ENCODE measurements around the gene FAM83F. TPM values are rescaled to one million over a fixed set of nuclear protein-coding genes. Genes with fewer than 3 reads are reported as not detected.

FAM83F gene
- total and polyA plus RNA-seq, 2 donors (not counting 1 experiment from before 2014, with no cell fraction given): 0.10 TPM; not detected in 1

DNA sequence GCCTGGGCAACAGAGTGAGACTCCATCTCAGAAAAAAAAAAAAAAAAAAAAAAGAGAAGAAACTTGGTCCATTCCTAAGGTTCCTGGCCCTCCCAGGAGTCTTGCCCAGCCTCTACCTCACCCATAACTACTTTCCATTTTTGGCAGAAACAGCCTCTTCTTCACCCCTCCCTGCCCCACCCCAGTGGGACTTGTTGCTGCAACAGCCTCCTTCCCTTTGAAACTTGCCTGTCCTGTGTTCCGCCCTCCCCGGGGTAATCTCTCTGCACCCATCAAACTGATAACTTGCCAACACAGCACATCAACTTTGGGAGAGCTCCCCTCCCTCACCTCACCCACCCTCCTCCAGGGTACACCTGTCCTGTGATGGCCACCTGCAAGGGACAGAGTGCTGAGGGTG is 10.0 kb upstream of the FAM83F start:
- H3K27ac ChIP-seq (ENCODE audit: low read length in 2 of 2): no peak overlapping the region
- no peak for TF ChIP-seq EZH2 (IDR thresholded peaks at IDR 0.05; ENCODE audit: borderline replicate concordance, insufficient read depth, low read depth, low read length, poor library complexity, severe bottlenecking)
- TF ChIP-seq, protein P1, sequence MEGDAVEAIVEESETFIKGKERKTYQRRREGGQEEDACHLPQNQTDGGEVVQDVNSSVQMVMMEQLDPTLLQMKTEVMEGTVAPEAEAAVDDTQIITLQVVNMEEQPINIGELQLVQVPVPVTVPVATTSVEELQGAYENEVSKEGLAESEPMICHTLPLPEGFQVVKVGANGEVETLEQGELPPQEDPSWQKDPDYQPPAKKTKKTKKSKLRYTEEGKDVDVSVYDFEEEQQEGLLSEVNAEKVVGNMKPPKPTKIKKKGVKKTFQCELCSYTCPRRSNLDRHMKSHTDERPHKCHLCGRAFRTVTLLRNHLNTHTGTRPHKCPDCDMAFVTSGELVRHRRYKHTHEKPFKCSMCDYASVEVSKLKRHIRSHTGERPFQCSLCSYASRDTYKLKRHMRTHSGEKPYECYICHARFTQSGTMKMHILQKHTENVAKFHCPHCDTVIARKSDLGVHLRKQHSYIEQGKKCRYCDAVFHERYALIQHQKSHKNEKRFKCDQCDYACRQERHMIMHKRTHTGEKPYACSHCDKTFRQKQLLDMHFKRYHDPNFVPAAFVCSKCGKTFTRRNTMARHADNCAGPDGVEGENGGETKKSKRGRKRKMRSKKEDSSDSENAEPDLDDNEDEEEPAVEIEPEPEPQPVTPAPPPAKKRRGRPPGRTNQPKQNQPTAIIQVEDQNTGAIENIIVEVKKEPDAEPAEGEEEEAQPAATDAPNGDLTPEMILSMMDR (IDR thresholded peaks at IDR 0.05): no peak
- DNase-seq: no peak
- no peaks in the 10 kb centered on the region for H4K20me1 ChIP-seq (ENCODE audit: control insufficient read depth, insufficient read depth, low read length, poor library complexity, severe bottlenecking)
- no peaks in the 10 kb centered on the region for H3K36me3 ChIP-seq (replicated peaks in 1 of 2; ENCODE audit: control extremely low read depth in 1 of 2, control insufficient read depth in 1 of 2, extremely low read depth in 1 of 2, insufficient read depth in 2 of 2, low read length in 1 of 2)
- Mint-ChIP-seq H3K4me3 (no peak overlapping the region), H3K9me3 (ENCODE audit: insufficient read depth) (no peaks in the 10 kb centered on the region), H3K27ac (no peak overlapping the region), H3K27me3 (peaks cover 54% of the 10 kb centered on the region), H3K4me1 (no peaks in the 10 kb centered on the region)
- no peak overlapping the region for H2AFZ ChIP-seq (ENCODE audit: insufficient read depth, low read depth, low read length, poor library complexity, severe bottlenecking)
- H3K4me1 ChIP-seq (ENCODE audit: control insufficient read depth in 2 of 2, insufficient read depth in 2 of 2, low read length in 2 of 2): no peaks in the 10 kb centered on the region
- peaks cover 0 to 23% (median 0%) of the 10 kb centered on the region in 4 experiments for H3K27me3 ChIP-seq (replicated peaks in 1 of 4; ENCODE audit: control extremely low read depth in 1 of 4, control insufficient read depth in 3 of 4, insufficient read depth in 4 of 4, low read length in 3 of 4)
- H3K4me3 ChIP-seq (ENCODE audit: control extremely low read depth in 1 of 5, extremely low read depth in 1 of 5, insufficient read depth in 1 of 5, low read depth in 2 of 5, low read length in 4 of 5): no peak overlapping the region
- no peak overlapping the region for H3K9ac ChIP-seq (ENCODE audit: low read length)
- H3K9me3 ChIP-seq (ENCODE audit: control extremely low read depth in 1 of 3, control insufficient read depth in 2 of 3, insufficient read depth in 1 of 3, low read length in 2 of 3): no peaks in the 10 kb centered on the region
- no peak for ATAC-seq (ENCODE audit: low read depth)
- intact Hi-C loops (cut with micrococcal nuclease): no loop called here
- H3K4me2 ChIP-seq (replicated peaks; ENCODE audit: low read depth, low read length, poor library complexity, severe bottlenecking): no peak overlapping the region
- WGBS (ENCODE audit: insufficient coverage): 100% methylated on average over 2 of the region's 2 CpGs
- H3K79me2 ChIP-seq (ENCODE audit: control insufficient read depth, insufficient read depth, low read length): no peaks in the 10 kb centered on the region
- POLR2A ChIA-PET: no interaction called here
- CTCF ChIA-PET: interaction anchor here (1.8 kb wide), 1 partner anchor 40 kb away, joined by 3 read pairs; no protein-coding TSS in a partner anchor

- no peaks in the 10 kb centered on the region for H3K9me3 Mint-ChIP-seq (ENCODE audit: insufficient read depth)
- H3K9ac ChIP-seq (ENCODE audit: low read length): no peak overlapping the region
Measured at GRCh38 chr22:39985383-39986035, 9.2 kb upstream of the FAM83F start.

More at GRCh38 chr22:39985383-39986035, 9.2 kb upstream of the FAM83F start:
- ChIA-PET CTCF (interaction anchor here (1.0 to 1.8 kb wide), 2 partner anchors 39 to 451 kb away, joined by 3 read pairs; no protein-coding TSS in a partner anchor), POLR2A (no interaction called here)
- WGBS (ENCODE audit: insufficient coverage): 78% methylated on average over 7 of the region's 7 CpGs
- Histone ChIP-seq H3K4me1 (ENCODE audit: control insufficient read depth in 2 of 2, insufficient read depth in 2 of 2, low read length in 2 of 2) (no peaks in the 10 kb centered on the region), H4K20me1 (ENCODE audit: control insufficient read depth, insufficient read depth, low read length, poor library complexity, severe bottlenecking) (no peaks in the 10 kb centered on the region), H3K27ac (ENCODE audit: low read length in 2 of 2) (no peak overlapping the region), H3K79me2 (ENCODE audit: control insufficient read depth, insufficient read depth, low read length) (no peaks in the 10 kb centered on the region), H3K27me3 (replicated peaks in 1 of 4; ENCODE audit: control extremely low read depth in 1 of 4, control insufficient read depth in 3 of 4, insufficient read depth in 4 of 4, low read length in 3 of 4) (peaks cover 0 to 23% (median 0%) of the 10 kb centered on the region in 4 experiments), H2AFZ (ENCODE audit: insufficient read depth, low read depth, low read length, poor library complexity, severe bottlenecking) (no peak overlapping the region), H3K4me3 (ENCODE audit: control extremely low read depth in 1 of 5, extremely low read depth in 1 of 5, insufficient read depth in 1 of 5, low read depth in 2 of 5, low read length in 4 of 5) (no peak overlapping the region), H3K9me3 (ENCODE audit: control extremely low read depth in 1 of 3, control insufficient read depth in 2 of 3, insufficient read depth in 1 of 3, low read length in 2 of 3) (no peaks in the 10 kb centered on the region), H3K36me3 (replicated peaks in 1 of 2; ENCODE audit: control extremely low read depth in 1 of 2, control insufficient read depth in 1 of 2, extremely low read depth in 1 of 2, insufficient read depth in 2 of 2, low read length in 1 of 2) (no peaks in the 10 kb centered on the region), H3K4me2 (replicated peaks; ENCODE audit: low read depth, low read length, poor library complexity, severe bottlenecking) (no peak overlapping the region)
- H3K4me1 Mint-ChIP-seq: no peaks in the 10 kb centered on the region
- no peak for DNase-seq
- H3K4me3 Mint-ChIP-seq: no peak overlapping the region
- no peak for ATAC-seq (ENCODE audit: low read depth)
- no peak overlapping the region for H3K27ac Mint-ChIP-seq
- TF ChIP-seq, protein P1 (IDR thresholded peaks at IDR 0.05): no peak
- TF ChIP-seq EZH2 (IDR thresholded peaks at IDR 0.05; ENCODE audit: borderline replicate concordance, insufficient read depth, low read depth, low read length, poor library complexity, severe bottlenecking): no peak
- peaks cover 51% of the 10 kb centered on the region for H3K27me3 Mint-ChIP-seq
- intact Hi-C loops (cut with micrococcal nuclease): no loop called here
